Activated CD4-positive, alpha-beta T cell treated with anti-CD3 and anti-CD28 coated beads, Interleukin-2, amount 10 ng/mL, durations not matched to agents 7 days and 5 days (primary cell): ENCODE measurements around the gene PDCD4. TPM values are rescaled to one million over a fixed set of nuclear protein-coding genes. Genes with fewer than 3 reads are reported as not detected.

Source experiments
- CTCF ChIA-PET: fragments of 350-600 bp; sonication (Branson Sonifier 250); formaldehyde crosslinking; loops from one replicate; lab custom pipeline; 2021; ENCODE audit warnings: antibody characterized with exemption; lab: Charles Lee
- POLR2A ChIA-PET: fragments of 350-600 bp; sonication (Branson Sonifier 250); formaldehyde crosslinking; loops from one replicate; lab custom pipeline; 2021; ENCODE audit warnings: antibody characterized with exemption; lab: Charles Lee
- DNase-seq: peaks from one replicate; pipeline ENCODE4 v3.0.0-alpha.2; 2020
- H3K27ac Mint-ChIP-seq: one replicate; pipeline ENCODE4 v1.8.0; 2021; ENCODE audit warnings: mild to moderate bottlenecking, moderate library complexity, mixed read lengths
- H3K27me3 Mint-ChIP-seq: one replicate; pipeline ENCODE4 v1.8.0; 2021; ENCODE audit warnings: mixed read lengths
- H3K36me3 Mint-ChIP-seq: one replicate; pipeline ENCODE4 v1.8.0; 2021; ENCODE audit warnings: low read depth, mixed read lengths
- H3K4me1 Mint-ChIP-seq: one replicate; pipeline ENCODE4 v1.8.0; 2021; ENCODE audit warnings: mixed read lengths
- H3K4me3 Mint-ChIP-seq: one replicate; pipeline ENCODE4 v1.8.0; 2021; ENCODE audit warnings: mild to moderate bottlenecking, moderate library complexity, mixed read lengths
- H3K9me3 Mint-ChIP-seq: one replicate; pipeline ENCODE4 v1.8.0; 2021; ENCODE audit warnings: mixed read lengths
- total RNA-seq, 2 experiments: library from RNA; stranded (reverse); gene quantifications; one replicate each; pipeline ENCODE4 v1.2.3, GENCODE V29; 2021

The PDCD4 gene
- total RNA-seq, 2 experiments from 2014 or later, result 63.8 to 81.0 TPM

GRCh38 chr10:110833941-110834628 lies 37.6 kb upstream of the PDCD4 start:
- no peaks in the 10 kb centered on the region for H3K9me3 Mint-ChIP-seq
- H3K27me3 Mint-ChIP-seq, result no peaks in the 10 kb centered on the region
- H3K4me3 Mint-ChIP-seq, result no peak overlapping the region
- CTCF ChIA-PET, result interaction anchor here (0.8 to 1.4 kb wide), 2 partner anchors 19 to 34 kb away, joined by 3 read pairs; no protein-coding TSS in a partner anchor
- DNase-seq, result no peak
- H3K27ac Mint-ChIP-seq, result no peak overlapping the region
- peaks cover 36% of the 10 kb centered on the region for H3K4me1 Mint-ChIP-seq
- POLR2A ChIA-PET, result no interaction called here
- H3K36me3 Mint-ChIP-seq, result no peaks in the 10 kb centered on the region

DNA sequence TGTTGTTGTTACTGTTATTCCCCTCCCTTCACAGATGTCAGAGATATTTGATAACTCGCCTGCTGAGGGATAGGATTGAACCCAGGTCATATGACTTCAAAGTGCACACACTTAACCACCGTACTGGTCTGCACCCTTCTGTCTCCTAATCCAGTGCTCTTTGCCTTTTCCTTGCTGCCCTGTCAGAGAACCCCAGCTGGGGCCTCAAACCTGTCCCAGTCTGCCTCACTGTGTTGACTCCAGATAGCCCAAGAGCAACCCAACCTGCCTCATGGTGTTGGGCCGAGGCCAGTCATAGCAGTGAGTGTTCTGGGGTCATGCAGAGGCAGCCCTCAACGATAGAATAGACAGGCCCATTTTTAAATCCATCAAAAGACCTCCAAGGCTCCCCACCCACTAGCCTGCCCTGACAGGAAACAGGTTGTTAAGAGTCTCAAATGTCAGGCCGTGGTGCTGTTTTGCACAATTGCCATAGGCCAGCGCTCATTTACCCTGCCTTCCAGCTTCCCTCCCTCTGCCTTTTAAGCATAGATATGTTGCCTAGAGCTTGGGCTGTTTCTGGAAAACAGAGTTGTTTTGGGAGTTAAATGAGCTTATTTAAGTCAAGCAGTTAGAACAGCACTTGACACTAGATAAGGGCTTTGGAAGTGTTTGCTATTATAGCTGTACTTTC lies 37.0 kb upstream of the PDCD4 start:
- peak; percentile 20 for DNase-seq
- Mint-ChIP-seq H3K27ac (peak overlapping the region; percentile 56), H3K36me3 (no peaks in the 10 kb centered on the region), H3K4me1 (peaks cover 36% of the 10 kb centered on the region), H3K4me3 (no peak overlapping the region), H3K9me3 (no peaks in the 10 kb centered on the region), H3K27me3 (no peaks in the 10 kb centered on the region)
- ChIA-PET POLR2A (no interaction called here), CTCF (interaction anchor here (1.0 to 1.2 kb wide), 3 partner anchors 12 to 18 kb away, joined by 3 to 5 read pairs (median 5); no protein-coding TSS in a partner anchor)

DNA sequence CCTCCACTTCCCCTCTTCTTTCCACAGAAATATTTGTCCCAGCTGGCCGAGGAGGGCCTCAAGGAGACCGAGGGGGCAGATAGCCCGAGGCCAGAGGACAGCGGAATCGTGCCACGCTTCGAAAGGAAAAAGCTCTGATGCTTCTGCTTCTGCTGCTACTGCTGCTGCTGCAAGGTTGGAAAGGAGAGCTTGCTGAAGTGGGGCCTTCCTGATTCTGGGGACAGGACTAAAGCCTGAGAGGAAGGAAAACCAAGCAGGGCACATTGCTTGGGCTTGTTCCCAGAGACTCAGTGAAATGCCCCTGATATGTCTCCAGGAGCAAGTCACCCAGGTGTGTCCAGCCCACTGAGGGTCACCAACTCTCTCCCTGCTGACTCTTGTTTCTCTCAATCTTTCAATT lies 35.9 kb upstream of the PDCD4 start:
- no peaks in the 10 kb centered on the region for H3K36me3 Mint-ChIP-seq
- POLR2A ChIA-PET, result no interaction called here
- CTCF ChIA-PET, result interaction anchor here (0.6 to 1.3 kb wide), 6 partner anchors 10 to 63 kb away, joined by 3 to 8 read pairs (median 4); no protein-coding TSS in a partner anchor
- H3K27me3 Mint-ChIP-seq, result no peaks in the 10 kb centered on the region
- peaks cover 36% of the 10 kb centered on the region for H3K4me1 Mint-ChIP-seq
- no peak for DNase-seq
- H3K9me3 Mint-ChIP-seq, result no peaks in the 10 kb centered on the region
- H3K4me3 Mint-ChIP-seq, result no peak overlapping the region
- H3K27ac Mint-ChIP-seq, result no peak overlapping the region

- Mint-ChIP-seq H3K4me3 (no peak overlapping the region), H3K27me3 (no peaks in the 10 kb centered on the region), H3K9me3 (no peaks in the 10 kb centered on the region), H3K36me3 (no peaks in the 10 kb centered on the region), H3K4me1 (peaks cover 36% of the 10 kb centered on the region), H3K27ac (peak overlapping the region; percentile 14)
- no peak for DNase-seq
- POLR2A ChIA-PET, result no interaction called here
- CTCF ChIA-PET, result interaction anchor here (0.7 to 1.6 kb wide), 5 partner anchors 10 to 71 kb away, joined by 3 to 8 read pairs (median 3); no protein-coding TSS in a partner anchor
Observed at GRCh38 chr10:110836706-110837105, 35.0 kb upstream of the PDCD4 start.

DNA sequence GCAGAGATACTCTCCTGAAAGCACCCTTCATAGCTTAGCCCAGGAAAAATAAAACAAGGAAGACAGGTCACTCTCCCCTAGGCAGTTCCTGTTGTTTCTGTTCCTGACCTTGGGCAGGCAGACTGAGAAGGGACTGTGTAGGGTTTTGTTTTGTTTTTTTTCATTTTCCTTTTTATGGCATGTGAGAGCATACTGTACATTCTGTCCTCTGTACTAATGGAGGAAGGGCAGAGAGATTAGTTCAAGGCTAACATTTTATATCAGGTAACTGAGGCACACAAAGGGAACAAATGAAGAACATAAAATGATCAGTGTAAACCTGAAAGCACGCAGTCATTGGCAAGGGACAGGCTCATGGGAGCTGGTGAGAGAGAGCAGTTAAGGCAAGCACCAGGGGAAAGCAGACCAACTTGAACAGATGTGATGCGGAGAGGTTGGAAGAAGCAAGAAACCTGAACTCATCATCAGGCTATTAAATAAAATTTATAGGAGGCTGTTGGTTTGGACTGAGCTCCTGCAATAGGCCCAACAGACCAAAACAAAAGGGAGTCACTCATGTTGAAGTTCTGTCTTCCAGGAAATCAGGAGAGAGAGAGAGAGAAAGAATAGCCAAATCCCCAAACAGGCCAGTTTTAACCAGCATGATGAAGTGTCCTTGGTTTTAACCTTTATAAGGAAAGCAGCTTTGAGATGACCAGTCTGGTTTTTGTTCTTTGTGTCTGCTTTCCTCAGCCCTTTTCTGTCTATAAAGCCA lies 34.1 kb upstream of the PDCD4 start:
- Mint-ChIP-seq H3K4me3 (no peak overlapping the region), H3K9me3 (no peaks in the 10 kb centered on the region), H3K36me3 (no peaks in the 10 kb centered on the region), H3K27ac (no peak overlapping the region), H3K27me3 (no peaks in the 10 kb centered on the region), H3K4me1 (peaks cover 40% of the 10 kb centered on the region)
- no peak for DNase-seq
- POLR2A ChIA-PET, result no interaction called here
- CTCF ChIA-PET, result interaction anchor here (1.0 to 1.6 kb wide), 2 partner anchors 9 to 35 kb away, joined by 3 to 4 read pairs; no protein-coding TSS in a partner anchor

DNA sequence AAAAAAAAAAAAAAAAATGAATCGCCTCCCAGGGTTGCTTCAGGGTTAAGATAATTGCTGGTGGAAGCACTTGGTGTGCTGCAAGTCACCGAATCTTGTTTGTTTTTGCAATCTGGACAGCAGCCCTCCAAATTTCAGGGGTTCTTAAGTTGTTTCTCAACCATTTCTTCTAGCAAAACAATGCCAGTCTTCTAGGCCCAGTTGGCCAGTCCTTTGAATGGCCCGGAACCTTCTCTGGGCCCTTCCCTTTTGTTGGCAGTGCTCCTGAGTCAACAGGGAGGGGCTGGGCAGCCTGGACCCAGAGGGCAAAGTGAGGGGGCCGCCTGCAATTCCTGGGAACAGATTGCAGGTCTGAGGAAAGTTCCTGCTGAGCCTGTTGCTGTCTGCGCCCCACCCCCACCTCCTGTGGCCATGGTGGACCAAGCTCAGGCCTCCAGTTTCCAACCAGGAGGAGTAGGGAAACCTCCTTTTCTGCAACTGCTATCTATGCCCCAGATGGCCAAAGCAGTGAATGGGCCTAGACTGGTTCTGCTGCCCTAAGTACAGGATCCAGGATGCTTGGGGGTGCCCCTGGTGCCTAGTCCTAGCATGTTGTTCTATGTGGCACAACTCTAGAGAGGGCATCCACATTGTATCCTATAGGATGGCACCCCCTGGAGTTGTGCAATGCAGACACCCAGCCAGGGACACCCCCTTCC lies 31.4 kb upstream of the PDCD4 start:
- H3K27ac Mint-ChIP-seq, result no peak overlapping the region
- no peak for DNase-seq
- H3K9me3 Mint-ChIP-seq, result no peaks in the 10 kb centered on the region
- ChIA-PET CTCF (interaction anchor here (0.7 to 1.1 kb wide), 2 partner anchors 37 to 80 kb away, joined by 3 to 4 read pairs; no protein-coding TSS in a partner anchor), POLR2A (no interaction called here)
- H3K4me1 Mint-ChIP-seq, result peaks cover 42% of the 10 kb centered on the region
- H3K36me3 Mint-ChIP-seq, result peaks cover 2% of the 10 kb centered on the region
- H3K27me3 Mint-ChIP-seq, result no peaks in the 10 kb centered on the region
- no peak overlapping the region for H3K4me3 Mint-ChIP-seq

DNA sequence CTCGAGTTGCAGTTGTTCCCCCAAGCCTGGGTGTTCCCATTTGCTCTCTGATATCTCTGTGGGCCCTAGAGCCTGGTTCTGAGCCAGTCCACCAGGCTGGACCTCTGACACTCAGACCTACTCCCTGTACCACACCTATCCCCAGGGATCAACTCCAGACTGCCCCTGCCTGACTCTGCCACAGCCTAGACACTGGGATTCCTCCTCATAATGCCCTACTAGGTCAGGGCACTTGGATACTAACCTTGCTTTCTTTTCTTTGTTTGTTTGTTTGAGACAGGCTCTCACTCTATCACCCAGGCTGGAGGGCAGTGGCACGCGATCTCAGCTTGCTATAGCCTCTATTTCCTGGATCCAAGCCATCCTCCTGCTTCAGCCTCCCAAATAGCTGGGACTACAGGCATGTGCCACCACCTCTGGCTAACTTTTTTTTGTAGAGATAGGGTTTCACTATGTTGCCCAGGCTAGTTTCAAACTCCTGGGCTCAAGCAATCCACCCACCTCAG lies 30.8 kb upstream of the PDCD4 start:
- no peak for DNase-seq
- Mint-ChIP-seq H3K27me3 (no peaks in the 10 kb centered on the region), H3K36me3 (peaks cover 2% of the 10 kb centered on the region), H3K4me3 (no peak overlapping the region), H3K27ac (no peak overlapping the region), H3K9me3 (no peaks in the 10 kb centered on the region), H3K4me1 (peaks cover 44% of the 10 kb centered on the region)
- POLR2A ChIA-PET, result no interaction called here
- CTCF ChIA-PET, result interaction anchor here (1.1 to 1.6 kb wide), 3 partner anchors 16 to 37 kb away, joined by 3 to 4 read pairs (median 3); no protein-coding TSS in a partner anchor

GRCh38 chr10:110841767-110842267 lies 29.9 kb upstream of the PDCD4 start:
- no peak for DNase-seq
- POLR2A ChIA-PET, result no interaction called here

DNA sequence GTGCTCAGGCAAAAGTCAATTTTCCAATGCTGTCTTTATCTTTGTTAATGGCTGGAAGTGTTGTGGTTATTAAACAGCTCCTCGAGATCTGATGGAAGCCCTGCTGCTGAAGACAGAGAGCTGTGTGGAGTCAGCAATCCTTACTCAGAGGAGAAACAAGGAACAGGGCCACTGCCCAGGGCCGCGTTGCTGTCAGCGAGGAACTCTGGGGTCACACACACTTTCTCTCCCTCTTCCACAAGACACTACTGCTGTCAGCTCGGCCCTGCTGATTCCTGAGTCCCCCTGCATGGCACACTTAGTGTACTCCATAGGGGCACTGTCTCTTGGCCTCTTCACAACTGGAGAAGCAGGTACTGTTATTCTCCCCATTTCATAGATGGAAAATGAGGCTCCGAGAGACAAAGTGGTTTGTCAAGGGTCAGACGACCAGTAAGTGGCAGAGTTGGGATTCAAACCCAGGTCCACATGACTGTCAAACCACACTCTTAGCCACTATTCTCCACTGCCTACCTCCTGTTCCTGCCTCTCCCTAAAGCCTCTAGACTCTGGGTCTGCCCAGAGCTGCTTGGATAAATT lies 29.3 kb upstream of the PDCD4 start:
- POLR2A ChIA-PET, result no interaction called here
- no peaks in the 10 kb centered on the region for H3K9me3 Mint-ChIP-seq
- H3K4me1 Mint-ChIP-seq, result peaks cover 39% of the 10 kb centered on the region
- H3K27me3 Mint-ChIP-seq, result no peaks in the 10 kb centered on the region
- DNase-seq, result no peak
- CTCF ChIA-PET, result interaction anchor here (1.2 to 2.2 kb wide), 6 partner anchors 10 to 25 kb away, joined by 3 to 14 read pairs (median 4); no protein-coding TSS in a partner anchor
- peak overlapping the region; percentile 79 for H3K27ac Mint-ChIP-seq
- H3K36me3 Mint-ChIP-seq, result peaks cover 2% of the 10 kb centered on the region
- H3K4me3 Mint-ChIP-seq, result no peak overlapping the region

More at GRCh38 chr10:110841767-110842267, 29.9 kb upstream of the PDCD4 start:
- no peak overlapping the region for H3K27ac Mint-ChIP-seq
- no peaks in the 10 kb centered on the region for H3K27me3 Mint-ChIP-seq
- H3K36me3 Mint-ChIP-seq, result peaks cover 2% of the 10 kb centered on the region
- H3K4me1 Mint-ChIP-seq, result peaks cover 41% of the 10 kb centered on the region
- CTCF ChIA-PET, result interaction anchor here (1.1 to 1.6 kb wide), 5 partner anchors 17 to 38 kb away, joined by 3 to 4 read pairs (median 3); no protein-coding TSS in a partner anchor
- no peak overlapping the region for H3K4me3 Mint-ChIP-seq
- no peaks in the 10 kb centered on the region for H3K9me3 Mint-ChIP-seq

GRCh38 chr10:110843031-110843430 lies 28.7 kb upstream of the PDCD4 start:
- Mint-ChIP-seq H3K4me3 (no peak overlapping the region), H3K36me3 (peaks cover 2% of the 10 kb centered on the region), H3K27me3 (no peaks in the 10 kb centered on the region), H3K27ac (peak overlapping the region; percentile 79), H3K4me1 (peaks cover 35% of the 10 kb centered on the region), H3K9me3 (no peaks in the 10 kb centered on the region)
- ChIA-PET POLR2A (no interaction called here), CTCF (interaction anchor here (1.2 to 2.2 kb wide), 4 partner anchors 10 to 25 kb away, joined by 3 to 14 read pairs (median 8); no protein-coding TSS in a partner anchor)
- DNase-seq, result peak; percentile 64

DNA sequence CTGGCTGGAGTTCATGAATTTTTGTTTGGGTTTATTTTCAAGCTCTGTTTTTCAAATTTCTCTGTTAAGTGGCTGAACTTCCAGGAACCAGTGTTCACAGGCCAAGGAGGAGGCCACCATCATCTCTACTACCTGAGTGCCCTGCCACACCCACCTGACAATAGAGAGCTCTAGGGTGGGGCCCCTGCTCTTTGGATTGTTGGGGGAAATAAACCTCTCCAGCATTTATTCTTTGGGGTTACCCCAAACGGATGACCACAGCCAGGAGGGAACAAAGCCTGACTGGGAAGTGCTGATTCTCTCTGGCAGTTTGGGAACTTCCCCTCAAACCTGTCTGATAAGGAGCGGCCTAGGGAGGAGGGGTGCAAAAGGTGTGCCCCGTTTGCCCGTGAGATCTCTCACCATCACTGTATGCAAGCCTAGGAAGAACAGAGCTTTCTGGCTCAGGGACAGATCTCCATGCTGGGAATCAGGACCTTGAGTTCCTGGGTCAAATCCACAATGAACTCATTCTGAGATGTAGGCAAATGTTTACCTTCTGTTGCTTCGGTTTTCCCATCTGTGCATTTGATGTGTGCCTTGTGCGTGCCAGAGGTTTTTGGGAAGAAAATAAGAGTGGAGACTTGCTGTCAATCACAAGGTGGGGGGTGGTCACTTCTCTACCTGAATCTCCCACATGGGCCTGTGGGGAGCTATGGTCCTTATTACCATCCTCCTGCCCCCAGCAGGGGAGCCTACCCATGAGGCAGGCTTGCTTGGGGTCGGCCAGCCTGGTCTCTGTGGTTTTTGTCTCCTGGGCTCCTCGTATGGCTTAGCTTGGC lies 27.7 kb upstream of the PDCD4 start:
- no peaks in the 10 kb centered on the region for H3K27me3 Mint-ChIP-seq

More for the DNA sequence above, 27.7 kb upstream of the PDCD4 start:
- DNase-seq, result no peak
- CTCF ChIA-PET, result interaction anchor here (0.7 to 2.2 kb wide), 3 partner anchors 9 to 59 kb away, joined by 5 to 14 read pairs (median 12); no protein-coding TSS in a partner anchor
- peaks cover 4% of the 10 kb centered on the region for H3K36me3 Mint-ChIP-seq
- H3K27ac Mint-ChIP-seq, result peak overlapping the region; percentile 79
- H3K4me3 Mint-ChIP-seq, result no peak overlapping the region
- POLR2A ChIA-PET, result no interaction called here
- H3K4me1 Mint-ChIP-seq, result peaks cover 37% of the 10 kb centered on the region
- no peaks in the 10 kb centered on the region for H3K9me3 Mint-ChIP-seq
